GM10266 (cell line): ENCODE data around the gene PLCG2.
"Not testable (repeated sequence)": the region's sequence is repeated elsewhere in the genome, so short reads cannot be mapped to it uniquely, and the experiment has no call there.

Source experiments
- DNase-seq: peaks from one replicate; pipeline ENCODE4 v3.0.0; 2012; ENCODE audit errors: extremely low spot score
- TF ChIP-seq, protein P1 (sequence below): IDR thresholded peaks from 2 replicates; pipeline ENCODE4 v1.5.1; 2012; ENCODE audit warnings: mild to moderate bottlenecking, low read depth; ENCODE audit not compliant: control insufficient read depth, insufficient read depth; ENCODE audit errors: missing control alignments

PLCG2 gene

DNA sequence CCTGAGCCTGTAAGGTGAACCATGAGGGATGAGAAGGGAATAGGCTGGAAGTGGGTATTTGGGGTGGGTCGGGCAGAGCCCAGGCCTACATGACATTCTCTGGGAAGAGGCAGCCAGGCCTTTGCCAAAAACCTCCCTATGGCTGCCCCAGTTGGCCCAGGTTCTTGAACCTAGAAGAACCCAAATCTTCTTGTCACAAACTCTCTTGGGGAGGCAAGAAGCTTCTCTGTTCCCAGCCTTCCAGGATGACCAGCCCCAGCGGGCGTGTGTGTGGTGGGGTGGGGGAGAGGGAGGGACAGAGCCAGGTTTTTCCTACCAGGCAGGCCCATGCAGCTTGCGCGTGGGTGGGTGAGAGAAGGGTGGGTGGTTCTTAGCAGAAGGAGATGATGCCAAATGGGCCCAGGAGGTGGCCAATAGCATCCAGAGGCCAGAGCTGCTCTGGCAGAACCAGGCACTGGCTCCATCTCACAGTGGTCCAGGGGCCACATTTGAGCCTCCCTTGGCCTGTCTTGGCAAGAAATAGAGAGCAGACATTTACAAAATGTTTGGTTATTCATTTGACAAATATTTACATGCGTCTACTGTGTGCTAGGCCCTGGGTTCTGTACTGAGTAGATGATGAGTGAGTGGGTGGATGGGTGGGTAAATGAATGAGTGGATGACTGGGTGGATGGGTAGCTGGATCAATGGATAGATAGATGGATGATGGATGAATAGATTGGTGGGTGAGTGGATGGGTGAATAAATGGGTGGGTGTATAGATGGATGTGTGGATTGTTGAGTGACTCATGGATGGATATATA, 44.3 kb upstream of the PLCG2 start:
- TF ChIP-seq, protein P1, sequence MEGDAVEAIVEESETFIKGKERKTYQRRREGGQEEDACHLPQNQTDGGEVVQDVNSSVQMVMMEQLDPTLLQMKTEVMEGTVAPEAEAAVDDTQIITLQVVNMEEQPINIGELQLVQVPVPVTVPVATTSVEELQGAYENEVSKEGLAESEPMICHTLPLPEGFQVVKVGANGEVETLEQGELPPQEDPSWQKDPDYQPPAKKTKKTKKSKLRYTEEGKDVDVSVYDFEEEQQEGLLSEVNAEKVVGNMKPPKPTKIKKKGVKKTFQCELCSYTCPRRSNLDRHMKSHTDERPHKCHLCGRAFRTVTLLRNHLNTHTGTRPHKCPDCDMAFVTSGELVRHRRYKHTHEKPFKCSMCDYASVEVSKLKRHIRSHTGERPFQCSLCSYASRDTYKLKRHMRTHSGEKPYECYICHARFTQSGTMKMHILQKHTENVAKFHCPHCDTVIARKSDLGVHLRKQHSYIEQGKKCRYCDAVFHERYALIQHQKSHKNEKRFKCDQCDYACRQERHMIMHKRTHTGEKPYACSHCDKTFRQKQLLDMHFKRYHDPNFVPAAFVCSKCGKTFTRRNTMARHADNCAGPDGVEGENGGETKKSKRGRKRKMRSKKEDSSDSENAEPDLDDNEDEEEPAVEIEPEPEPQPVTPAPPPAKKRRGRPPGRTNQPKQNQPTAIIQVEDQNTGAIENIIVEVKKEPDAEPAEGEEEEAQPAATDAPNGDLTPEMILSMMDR: no peak
- no peak for DNase-seq

DNA sequence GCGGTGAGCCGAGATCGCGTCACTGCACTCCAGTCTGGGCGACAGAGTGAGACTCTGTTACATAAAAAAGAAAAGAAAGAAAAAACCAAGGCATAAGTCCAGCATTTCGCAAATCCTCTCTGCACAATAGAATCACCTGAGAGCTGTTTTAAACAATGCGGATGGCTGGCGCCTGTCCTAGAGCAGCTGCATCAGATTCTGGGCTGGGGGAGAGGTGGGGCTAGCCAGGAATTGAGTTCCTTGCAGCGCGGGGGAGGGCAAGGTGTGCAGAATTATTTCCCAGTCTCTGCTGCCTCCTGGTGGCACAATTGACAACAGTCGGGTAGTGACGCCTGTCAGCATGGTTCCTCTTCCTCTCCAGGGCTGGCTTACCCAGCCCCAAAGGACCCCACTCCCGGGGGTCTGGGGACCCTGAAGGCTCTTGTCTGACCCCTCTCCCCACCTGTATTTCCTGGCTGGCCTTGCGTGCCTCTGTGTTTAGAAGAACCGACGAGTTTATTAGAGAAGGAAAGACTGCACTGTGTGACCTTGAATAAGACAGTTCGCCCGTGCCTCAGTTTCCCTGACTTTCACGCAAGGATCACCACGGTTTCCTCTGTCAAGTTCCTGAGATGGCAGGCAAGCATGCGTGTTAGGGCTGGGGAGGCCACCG, 41.1 kb upstream of the PLCG2 start:
- DNase-seq: peak; percentile 84
- TF ChIP-seq, protein P1: peak; percentile 96

DNA sequence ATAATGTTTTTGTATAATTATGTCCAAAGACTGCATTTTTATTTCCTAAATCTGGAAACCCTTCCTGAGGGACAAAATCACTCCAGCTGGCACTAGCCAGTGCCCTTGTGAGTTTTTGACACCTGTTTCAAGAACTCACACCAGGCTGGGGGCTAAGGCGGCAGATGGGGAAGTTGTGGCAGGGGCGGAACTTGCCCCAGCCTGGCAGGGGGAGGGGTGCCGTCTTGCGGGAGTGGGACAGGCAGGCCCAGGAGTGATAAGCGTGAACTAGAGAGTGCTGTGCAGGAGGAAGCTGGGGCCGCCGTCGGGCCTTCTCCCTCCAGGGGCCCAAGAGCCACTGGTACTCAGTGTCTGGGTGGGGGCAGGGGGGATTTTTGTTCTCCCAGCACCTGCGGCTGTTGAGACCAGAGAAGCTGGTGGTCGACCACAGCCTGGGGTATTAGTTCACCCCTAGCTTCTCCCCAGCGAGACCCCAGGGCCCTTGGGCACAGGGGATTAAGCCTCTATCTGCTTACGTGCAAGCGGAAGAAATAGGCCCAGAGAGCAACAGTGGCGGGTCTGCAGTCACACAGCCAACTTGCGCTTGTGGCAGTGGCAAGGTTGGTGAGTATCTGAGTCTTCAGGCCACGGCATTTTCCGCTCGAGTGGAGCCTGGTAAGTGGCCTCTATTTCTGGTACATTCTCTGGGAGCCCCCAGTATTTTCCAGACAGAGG, 40.2 kb upstream of the PLCG2 start:
- TF ChIP-seq, protein P1: no peak
- DNase-seq: no peak

DNA sequence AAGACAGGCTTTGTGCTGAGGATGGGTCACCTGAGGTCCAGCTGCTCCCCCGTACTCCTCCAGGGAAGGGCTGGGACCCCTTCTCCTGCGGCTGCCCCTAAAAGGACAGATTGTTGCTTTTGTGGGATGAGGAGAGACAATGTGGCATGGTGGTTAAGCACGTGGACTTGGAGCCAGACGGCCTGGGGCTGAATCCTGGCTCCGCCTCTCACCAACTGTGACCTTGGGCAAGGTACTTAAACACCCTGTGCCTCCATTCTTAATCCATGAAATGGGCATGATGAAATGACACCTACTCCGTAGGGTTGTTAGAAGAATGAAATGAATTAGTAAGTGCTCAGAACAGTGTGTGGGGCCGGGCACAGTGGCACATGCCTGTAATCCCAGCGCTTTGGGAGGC, 39.6 kb upstream of the PLCG2 start:
- TF ChIP-seq, protein P1: no peak
- DNase-seq: no peak

DNA sequence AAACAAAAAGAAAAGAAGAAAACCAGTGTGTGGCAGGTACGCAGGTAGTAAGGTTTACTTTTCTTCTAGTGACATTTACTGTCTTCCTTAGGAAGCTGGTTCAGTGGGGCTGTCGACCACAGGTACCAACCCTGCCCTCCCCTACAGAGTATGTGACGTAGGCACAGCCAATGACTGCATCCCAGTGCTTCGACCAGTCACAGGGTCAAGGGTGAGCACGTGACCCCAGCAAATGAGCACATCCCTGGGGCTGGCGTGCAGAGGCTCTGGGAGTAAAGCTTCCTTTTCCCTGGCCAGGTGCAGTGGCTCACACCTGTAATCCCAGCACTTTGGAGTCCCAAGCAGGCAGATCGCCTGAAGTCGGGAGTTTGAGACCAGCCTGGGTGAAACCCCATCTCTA, 38.9 kb upstream of the PLCG2 start:
- TF ChIP-seq, protein P1: no peak
- DNase-seq: peak; percentile 67

DNA sequence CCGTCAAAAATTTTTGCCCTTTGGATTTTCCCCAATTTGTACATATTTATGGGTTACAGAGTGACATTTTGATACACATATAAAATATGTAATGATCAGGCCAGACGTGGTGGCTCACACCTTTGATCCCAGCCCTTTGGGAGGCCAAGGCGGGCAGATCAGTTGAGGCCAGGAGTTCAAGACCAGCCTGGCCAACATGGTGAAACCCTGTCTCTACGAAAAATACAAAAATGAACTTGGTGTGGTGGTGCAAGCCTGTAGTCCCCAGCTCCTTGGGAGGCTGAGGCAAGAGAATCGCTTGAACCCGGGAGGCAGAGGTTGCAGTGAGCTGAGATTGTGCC, 37.7 kb upstream of the PLCG2 start:
- not testable (repeated sequence) for DNase-seq

DNA sequence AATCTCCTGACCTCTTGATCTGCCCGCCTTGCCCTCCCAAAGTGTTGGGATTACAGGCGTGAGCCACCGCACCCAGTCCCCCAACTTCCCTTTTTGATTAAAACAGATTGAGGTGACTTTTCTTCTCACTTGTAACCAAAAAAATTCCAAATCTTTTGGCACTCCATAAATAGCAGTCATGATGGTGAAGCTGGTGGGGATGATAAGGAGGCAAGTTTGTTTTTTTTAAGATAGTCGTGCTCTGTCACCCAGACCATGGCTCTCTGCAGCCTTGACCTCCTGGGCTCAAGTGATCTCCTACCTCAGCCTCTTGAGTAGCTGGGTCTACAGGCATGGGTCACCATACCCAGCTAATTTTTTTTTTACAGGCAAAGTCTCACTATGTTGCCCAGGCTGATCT, 34.7 kb upstream of the PLCG2 start:
- DNase-seq: no peak
- TF ChIP-seq, protein P1: no peak
